Gastroesophageal sphincter (tissue), 4 donors: Measurements from ENCODE around the gene E2F3. TPM values are rescaled to one million over a fixed set of nuclear protein-coding genes. Genes with fewer than 3 reads are reported as not detected.

Source experiments
- ATAC-seq: fragments of 150-250 bp; one replicate; pipeline ENCODE4 v1.9.1; 2016; ENCODE audit warnings: mild to moderate bottlenecking, moderate library complexity
- H3K27ac ChIP-seq, 4 donors: fragments of 200-600 bp; sonication (generic) in 3 of 4; 1 replicate in 3 of 4; 2 replicates in 1 of 4; pipeline ENCODE4 v1.5.1; 2016 to 2019
- H3K27me3 ChIP-seq: fragments of 200-600 bp; sonication (generic); one replicate; pipeline ENCODE4 v1.5.1; 2019
- H3K36me3 ChIP-seq, 2 donors: fragments of 200-600 bp; sonication (generic); one replicate each; pipeline ENCODE4 v1.5.1; 2019; ENCODE audit warnings: control low read depth in 1 of 2
- H3K4me1 ChIP-seq, 3 donors: fragments of 200-600 bp; sonication (generic); 1 replicate in 2 of 3; 2 replicates in 1 of 3; pipeline ENCODE4 v1.5.1; 2016 to 2019; ENCODE audit warnings: control low read depth in 2 of 3
- H3K4me3 ChIP-seq, 2 donors: fragments of 200-600 bp; sonication (generic); one replicate each; pipeline ENCODE4 v1.5.1; 2019; ENCODE audit warnings: mild to moderate bottlenecking in 1 of 2, moderate library complexity in 1 of 2
- H3K9me3 ChIP-seq, 3 donors: fragments of 200-600 bp; sonication (generic); one replicate each; pipeline ENCODE4 v1.5.1; 2017 to 2019; ENCODE audit warnings: control low read depth in 2 of 3
- EP300 ChIP-seq: sonication (generic); formaldehyde crosslinking; IDR thresholded peaks from one replicate; pipeline ENCODE4 v1.6.1; 2017; ENCODE audit warnings: antibody characterized with exemption, mild to moderate bottlenecking
- POLR2A ChIP-seq, 2 donors: fragments of 450-650 bp; IDR thresholded peaks; one replicate each; pipeline ENCODE4 v1.6.1; 2017; ENCODE audit warnings: antibody characterized with exemption in 2 of 2, mild to moderate bottlenecking in 2 of 2, moderate library complexity in 1 of 2
- POLR2AphosphoS5 ChIP-seq: sonication (generic); formaldehyde crosslinking; IDR thresholded peaks from one replicate; pipeline ENCODE4 v1.6.1; 2017; ENCODE audit warnings: antibody characterized with exemption
- WGBS, 2 donors: methylation state at CpG; one replicate each; pipeline ENCODE4 v1.1.5; 2018; ENCODE audit warnings: low coverage in 1 of 2; 5-methylcytosine and 5-hydroxymethylcytosine counted together
- total RNA-seq, 4 donors: library from RNA; depleted of rRNA; stranded (reverse); fragments of >200 nt; gene quantifications; one replicate each; pipeline ENCODE4 v1.1.0, GENCODE V29; 2016
- TF ChIP-seq, protein P1 (sequence below), 4 experiments: fragments of 200-600 bp in 2 of 4; fragments of 450-650 bp in 2 of 4; sonication (generic) in 1 of 4; IDR thresholded peaks; one replicate each; pipeline ENCODE4 v1.5.1; 2017 to 2019; ENCODE audit warnings: antibody characterized with exemption in 4 of 4, mild to moderate bottlenecking in 2 of 4, moderate library complexity in 2 of 4

Gene E2F3
- total RNA-seq, 4 donors from 2014 or later, result 3.4 to 6.5 (median 5.2) TPM

DNA sequence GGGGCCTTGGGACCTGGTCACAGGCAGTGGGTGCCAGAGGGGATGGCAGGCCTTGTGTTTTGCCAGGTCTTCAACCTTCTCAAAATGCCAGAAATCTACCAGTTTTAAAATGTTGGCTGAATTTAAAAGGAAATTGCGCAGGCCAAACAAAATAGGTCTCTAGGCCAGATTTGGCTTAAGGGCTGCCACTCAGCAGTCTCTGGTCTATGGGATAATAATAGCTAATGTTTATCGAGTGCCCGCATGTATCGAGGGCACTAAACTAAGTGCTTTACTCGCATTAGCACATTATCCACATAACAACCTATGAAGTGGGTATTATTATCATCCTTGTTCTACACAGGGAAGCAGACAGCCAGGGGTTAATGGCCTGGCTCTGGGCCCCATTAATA lies 11.0 kb downstream of the E2F3 start:
- WGBS, 2 donors, result 99 to 100% methylated on average over 3 to 5 of the region's 5 CpGs
- Histone ChIP-seq H3K27me3 (no peaks in the 10 kb centered on the region), H3K27ac (no peak overlapping the region), H3K9me3 (no peaks in the 10 kb centered on the region), H3K4me1 (no peaks in the 10 kb centered on the region), H3K36me3 (no peaks in the 10 kb centered on the region), H3K4me3 (no peak overlapping the region)
- TF ChIP-seq EP300 (no peak), POLR2A (IDR thresholded peaks at IDR 0.05) (no peak), POLR2AphosphoS5 (no peak)
- TF ChIP-seq, protein P1, sequence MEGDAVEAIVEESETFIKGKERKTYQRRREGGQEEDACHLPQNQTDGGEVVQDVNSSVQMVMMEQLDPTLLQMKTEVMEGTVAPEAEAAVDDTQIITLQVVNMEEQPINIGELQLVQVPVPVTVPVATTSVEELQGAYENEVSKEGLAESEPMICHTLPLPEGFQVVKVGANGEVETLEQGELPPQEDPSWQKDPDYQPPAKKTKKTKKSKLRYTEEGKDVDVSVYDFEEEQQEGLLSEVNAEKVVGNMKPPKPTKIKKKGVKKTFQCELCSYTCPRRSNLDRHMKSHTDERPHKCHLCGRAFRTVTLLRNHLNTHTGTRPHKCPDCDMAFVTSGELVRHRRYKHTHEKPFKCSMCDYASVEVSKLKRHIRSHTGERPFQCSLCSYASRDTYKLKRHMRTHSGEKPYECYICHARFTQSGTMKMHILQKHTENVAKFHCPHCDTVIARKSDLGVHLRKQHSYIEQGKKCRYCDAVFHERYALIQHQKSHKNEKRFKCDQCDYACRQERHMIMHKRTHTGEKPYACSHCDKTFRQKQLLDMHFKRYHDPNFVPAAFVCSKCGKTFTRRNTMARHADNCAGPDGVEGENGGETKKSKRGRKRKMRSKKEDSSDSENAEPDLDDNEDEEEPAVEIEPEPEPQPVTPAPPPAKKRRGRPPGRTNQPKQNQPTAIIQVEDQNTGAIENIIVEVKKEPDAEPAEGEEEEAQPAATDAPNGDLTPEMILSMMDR (IDR thresholded peaks at IDR 0.05), result no peak
- ATAC-seq, result no peak

DNA sequence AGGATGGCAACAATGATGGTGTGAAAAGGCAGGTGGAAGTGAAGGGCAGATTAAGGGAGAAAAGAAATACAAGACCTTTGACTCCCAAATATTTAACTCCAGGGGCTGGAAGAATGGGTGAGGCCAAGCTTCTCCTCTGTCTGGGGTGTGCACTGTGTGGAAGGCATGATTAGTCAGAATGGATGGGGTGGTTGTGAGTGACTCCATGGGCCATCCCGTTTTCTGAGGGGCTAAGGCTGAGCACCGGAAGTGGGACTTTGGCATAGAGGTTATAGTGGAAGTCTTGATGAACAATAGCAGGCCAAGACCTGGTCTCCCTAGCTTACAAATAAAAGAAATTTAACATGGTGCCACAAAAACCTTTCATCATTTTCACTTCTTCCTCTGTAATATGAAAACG lies 12.1 kb downstream of the E2F3 start:
- Histone ChIP-seq H3K27me3 (no peaks in the 10 kb centered on the region), H3K4me1 (no peaks in the 10 kb centered on the region), H3K9me3 (no peaks in the 10 kb centered on the region), H3K27ac (no peak overlapping the region), H3K36me3 (no peaks in the 10 kb centered on the region), H3K4me3 (no peak overlapping the region)
- ATAC-seq, result no peak
- WGBS, 2 donors, result 78 to 84% methylated on average over 1 to 3 of the region's 3 CpGs
- no peak for TF ChIP-seq EP300
- no peak for TF ChIP-seq POLR2AphosphoS5
- TF ChIP-seq, protein P1 (IDR thresholded peaks at IDR 0.05), result no peak

DNA sequence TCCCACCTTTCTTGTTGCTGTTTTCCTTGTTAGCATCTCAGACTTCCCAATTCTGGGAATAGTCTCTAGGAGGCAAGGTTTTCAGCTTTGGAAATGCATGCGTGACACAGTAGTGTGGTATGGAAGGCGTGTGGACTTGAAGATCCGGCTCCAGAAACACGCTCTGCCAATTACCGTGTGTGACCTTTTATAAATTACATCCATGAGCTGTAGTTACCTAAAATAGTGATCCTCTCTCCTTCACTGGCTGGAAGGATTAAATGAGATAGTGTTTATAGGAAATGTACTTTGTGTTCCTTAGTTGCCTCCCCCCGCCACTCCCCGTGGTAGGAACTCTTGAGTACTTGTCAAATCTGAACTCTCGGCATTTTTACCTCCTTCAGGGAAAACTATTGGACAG lies 13.0 kb downstream of the E2F3 start:
- WGBS, 2 donors, result 86 to 97% methylated on average over 5 to 8 of the region's 8 CpGs
- no peak for ATAC-seq
- no peaks in the 10 kb centered on the region for H3K4me1 ChIP-seq
- H3K4me3 ChIP-seq, result no peak overlapping the region
- TF ChIP-seq EP300 (no peak), POLR2AphosphoS5 (no peak), POLR2A (IDR thresholded peaks at IDR 0.05) (no peak)
- TF ChIP-seq, protein P1 (IDR thresholded peaks at IDR 0.05), result no peak
- H3K36me3 ChIP-seq, result no peaks in the 10 kb centered on the region
- no peak overlapping the region for H3K27ac ChIP-seq
- no peaks in the 10 kb centered on the region for H3K9me3 ChIP-seq
- no peaks in the 10 kb centered on the region for H3K27me3 ChIP-seq

DNA sequence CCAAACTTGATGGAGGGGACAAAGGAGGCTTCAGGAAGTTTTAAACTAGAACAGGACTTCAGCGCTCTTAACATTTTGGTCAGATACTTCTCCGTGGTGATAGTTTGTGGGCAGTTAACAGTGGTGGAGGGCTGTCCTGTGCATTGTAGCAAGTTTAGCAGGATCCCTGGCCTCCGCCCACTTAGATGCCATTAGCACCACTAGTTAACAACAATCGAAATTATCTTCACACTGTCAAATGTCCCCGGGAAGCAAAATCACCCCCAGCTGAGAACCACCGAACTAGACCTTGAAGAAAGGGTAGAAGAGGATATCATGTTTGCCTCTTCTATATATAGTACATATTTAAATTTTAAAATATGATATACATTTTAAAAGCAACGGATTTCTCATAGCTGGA lies 13.6 kb downstream of the E2F3 start:
- no peaks in the 10 kb centered on the region for H3K36me3 ChIP-seq
- WGBS, 2 donors, result 76 to 86% methylated on average over 6 to 7 of the region's 7 CpGs
- H3K27ac ChIP-seq, result no peak overlapping the region
- no peaks in the 10 kb centered on the region for H3K27me3 ChIP-seq
- TF ChIP-seq, protein P1 (IDR thresholded peaks at IDR 0.05), result no peak
- TF ChIP-seq EP300 (no peak), POLR2AphosphoS5 (no peak), POLR2A (IDR thresholded peaks at IDR 0.05) (no peak)
- ATAC-seq, result no peak
- H3K4me1 ChIP-seq, result no peaks in the 10 kb centered on the region
- H3K9me3 ChIP-seq, result no peaks in the 10 kb centered on the region
- H3K4me3 ChIP-seq, result no peak overlapping the region

DNA sequence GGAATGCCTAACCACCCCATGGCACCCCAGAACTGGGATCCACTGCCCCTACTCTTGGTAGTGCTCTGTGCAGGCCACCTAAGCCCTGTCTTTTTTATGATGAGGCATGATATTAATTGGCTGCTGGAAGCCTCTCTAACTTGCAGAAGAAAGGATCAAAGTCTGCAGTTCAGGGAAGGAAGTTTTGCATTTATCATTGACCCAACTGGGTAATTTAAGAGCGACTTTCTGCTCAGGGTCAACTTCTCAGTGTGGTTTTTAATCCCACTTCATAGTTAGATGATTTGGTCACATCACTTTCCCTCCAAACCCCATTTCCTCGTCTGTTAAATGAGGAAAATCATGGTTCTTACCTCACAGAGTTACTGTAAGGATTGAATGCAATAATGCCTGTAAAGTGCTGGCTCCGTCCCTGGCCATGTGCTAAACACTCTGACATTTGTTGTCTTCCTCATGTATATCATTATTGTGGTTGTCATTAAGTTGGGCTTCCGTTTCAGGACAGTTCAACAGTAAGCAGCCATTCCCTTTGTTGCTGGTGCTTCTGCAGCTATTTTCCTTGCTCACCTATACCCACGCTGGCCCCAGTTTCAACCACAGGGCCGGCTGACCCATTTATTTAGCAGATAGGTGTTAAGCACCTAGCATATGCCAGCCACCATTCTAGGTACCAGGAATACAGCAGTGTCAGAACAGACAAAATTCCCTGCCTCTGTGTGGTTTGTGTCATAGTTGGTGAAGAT lies 14.2 kb downstream of the E2F3 start:
- no peak for ATAC-seq
- 54 to 89% methylated on average over 4 of the region's 6 CpGs for WGBS, 2 donors
- Histone ChIP-seq H3K4me1 (no peaks in the 10 kb centered on the region), H3K27me3 (no peaks in the 10 kb centered on the region), H3K9me3 (no peaks in the 10 kb centered on the region), H3K36me3 (no peaks in the 10 kb centered on the region), H3K4me3 (no peak overlapping the region), H3K27ac (no peak overlapping the region)
- TF ChIP-seq POLR2AphosphoS5 (no peak), EP300 (no peak), POLR2A (IDR thresholded peaks at IDR 0.05) (no peak)
- TF ChIP-seq, protein P1 (IDR thresholded peaks at IDR 0.05), result no peak
